GM18505 (cell line): ENCODE measurements around the gene LCN1.
"Not testable (repeated sequence)": the region's sequence is repeated elsewhere in the genome, so short reads cannot be mapped to it uniquely, and the experiment has no call there.

Experiments used
- ATAC-seq: cut with Tn5 transposase; IDR thresholded peaks from one replicate; pipeline ENCODE4 v1.9.1; 2021; ENCODE audit not compliant: unreplicated experiment
- POLR2A ChIP-seq: IDR thresholded peaks from 4 replicates; pipeline ENCODE4 v1.6.1; 2011; ENCODE audit warnings: borderline replicate concordance; ENCODE audit not compliant: insufficient read depth, insufficient read length; ENCODE audit errors: extremely low read depth

The LCN1 gene

DNA sequence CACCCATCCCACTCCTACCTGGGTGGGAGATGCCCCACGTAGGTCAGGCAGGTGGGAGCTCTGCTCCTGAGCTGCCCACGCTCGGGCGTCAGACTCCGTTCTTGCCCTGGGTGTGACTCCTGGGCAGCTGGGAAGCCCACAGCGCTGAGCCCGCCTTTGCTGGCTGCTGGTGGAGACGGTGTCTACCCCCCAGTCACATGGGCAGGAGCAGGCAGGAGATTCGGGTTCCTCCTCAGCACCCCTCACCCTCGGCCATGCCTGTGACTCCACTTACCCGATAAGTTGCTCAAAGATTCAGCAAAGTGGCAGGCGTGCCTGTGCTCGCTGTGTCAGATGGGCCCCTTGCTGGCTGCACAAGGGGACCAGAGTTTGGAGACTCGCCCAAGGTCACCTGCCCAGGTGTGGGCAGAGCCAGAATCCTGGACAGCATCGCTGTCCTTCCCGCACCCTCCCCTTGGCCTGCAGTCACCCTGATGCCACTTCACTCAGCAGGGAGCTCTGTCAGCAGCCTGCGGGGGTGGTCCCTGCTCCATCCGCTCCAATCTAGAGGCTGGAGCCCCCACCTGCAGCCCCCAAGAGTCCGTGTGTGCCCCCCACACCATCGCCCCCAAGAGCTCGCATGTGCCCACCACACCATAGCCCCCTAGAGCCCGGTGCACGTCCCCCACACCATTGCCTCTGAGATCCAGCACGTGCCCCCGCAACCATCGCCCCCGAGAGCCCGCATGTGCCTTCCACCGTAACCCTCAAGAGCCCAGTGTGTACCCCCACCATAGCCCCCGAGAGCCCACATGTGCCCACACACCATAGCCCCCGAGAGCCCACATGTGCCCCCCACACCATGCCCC is 4.2 kb downstream of the LCN1 start:
- no peak for ATAC-seq
- TF ChIP-seq POLR2A = no peak

DNA sequence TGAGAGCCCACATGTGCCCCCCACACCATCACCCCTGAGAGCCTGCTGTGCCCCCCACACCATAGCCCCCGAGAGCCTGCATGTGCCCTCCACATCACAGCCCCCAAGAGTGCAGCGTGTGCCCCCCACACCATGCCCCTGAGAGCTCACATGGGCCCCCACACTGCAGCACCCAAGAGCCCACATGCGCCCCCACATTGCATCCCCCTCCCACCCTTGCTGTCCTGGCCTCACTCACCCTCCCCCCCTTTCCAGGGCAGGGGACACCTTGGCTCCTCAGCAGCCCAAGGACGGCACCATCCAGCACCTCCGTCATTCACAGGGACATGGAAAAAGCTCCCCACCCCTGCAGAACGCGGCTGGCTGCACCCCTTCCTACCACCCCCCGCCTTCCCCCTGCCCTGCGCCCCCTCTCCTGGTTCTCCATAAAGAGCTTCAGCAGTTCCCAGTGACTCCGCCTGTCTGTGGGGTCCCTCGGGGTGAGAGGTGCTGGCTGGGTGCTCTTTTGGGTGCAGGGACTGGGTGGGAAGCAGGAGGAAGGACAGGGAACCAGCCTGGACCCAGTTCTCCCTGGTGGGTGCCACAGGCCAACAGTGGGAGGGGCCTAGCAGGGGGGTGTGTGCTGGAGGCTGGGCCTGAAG is 5.0 kb downstream of the LCN1 start:
- no peak for ATAC-seq
- no peak for TF ChIP-seq POLR2A

- TF ChIP-seq POLR2A = no peak
- no peak for ATAC-seq
These were observed 5.7 kb downstream of the LCN1 start for GRCh38 chr9:135526730-135527571.

DNA sequence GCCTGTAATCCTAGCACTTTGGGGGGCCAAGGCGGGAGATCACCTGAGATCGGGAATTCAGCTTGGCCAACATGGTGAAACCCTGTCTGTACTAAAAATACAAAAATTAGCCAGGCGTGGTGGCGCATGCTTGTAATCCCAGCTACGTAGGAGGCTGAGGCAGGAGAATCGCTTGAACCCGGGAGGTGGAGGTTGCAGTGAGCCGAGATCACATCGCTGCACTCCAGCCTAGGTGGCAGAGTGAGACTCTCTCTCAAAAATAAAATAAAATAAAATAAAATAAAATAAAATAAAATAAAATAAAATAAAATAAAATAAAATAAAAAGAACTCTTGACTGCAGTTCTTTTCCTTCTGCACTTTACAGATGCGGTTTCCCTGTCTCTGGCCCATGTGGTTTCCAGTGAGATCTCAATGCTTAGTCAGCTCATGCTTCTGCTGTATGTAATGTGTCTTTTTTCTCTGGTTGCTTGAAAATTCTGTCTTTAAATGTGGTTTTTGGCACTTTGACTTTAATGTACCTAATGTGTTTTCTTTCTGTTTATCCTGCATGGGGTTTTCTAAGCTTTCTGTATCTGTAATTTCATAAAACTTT is 7.7 kb downstream of the LCN1 start:
- not testable (repeated sequence) for ATAC-seq

DNA sequence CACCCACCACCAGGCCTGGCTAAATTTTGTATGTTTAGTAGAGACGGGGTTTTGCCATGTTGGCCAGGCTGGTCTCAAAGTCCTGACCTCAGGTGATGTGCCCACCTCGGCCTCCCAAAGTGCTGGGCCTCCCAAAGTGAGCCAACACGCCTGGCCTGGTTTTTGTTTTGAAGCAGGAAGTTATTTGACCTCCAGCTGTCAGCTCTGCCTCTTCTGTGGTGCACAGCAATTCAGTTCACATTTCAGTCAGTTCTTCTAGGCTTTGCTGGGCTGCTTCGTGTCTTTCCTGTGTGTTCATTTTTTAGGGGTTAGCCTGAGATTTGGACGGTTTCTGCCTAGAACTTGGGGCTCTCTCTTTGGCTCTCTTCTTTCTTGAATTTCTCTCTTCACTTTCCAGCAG is 8.9 kb downstream of the LCN1 start:
- TF ChIP-seq POLR2A = no peak
- no peak for ATAC-seq

DNA sequence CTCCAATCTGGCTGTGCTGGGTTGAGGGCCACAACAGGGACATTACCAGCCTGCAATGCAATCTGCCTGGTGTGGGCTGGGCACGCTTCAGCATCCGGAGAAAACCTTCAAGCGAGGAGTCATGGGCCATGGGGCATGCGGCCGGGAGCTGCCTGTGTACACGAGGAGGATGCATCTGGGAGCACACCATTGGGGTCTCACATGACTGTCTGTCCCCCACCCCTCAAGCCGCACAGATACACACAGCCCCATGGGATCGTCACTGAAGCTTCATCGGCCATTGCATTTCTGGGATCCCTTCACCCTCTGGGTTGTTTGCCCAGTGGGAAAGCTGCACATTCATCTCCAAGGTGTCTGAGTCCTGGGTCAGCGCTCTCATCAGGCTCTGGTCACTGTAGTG is 9.9 kb downstream of the LCN1 start:
- no peak for TF ChIP-seq POLR2A
- ATAC-seq = no peak

DNA sequence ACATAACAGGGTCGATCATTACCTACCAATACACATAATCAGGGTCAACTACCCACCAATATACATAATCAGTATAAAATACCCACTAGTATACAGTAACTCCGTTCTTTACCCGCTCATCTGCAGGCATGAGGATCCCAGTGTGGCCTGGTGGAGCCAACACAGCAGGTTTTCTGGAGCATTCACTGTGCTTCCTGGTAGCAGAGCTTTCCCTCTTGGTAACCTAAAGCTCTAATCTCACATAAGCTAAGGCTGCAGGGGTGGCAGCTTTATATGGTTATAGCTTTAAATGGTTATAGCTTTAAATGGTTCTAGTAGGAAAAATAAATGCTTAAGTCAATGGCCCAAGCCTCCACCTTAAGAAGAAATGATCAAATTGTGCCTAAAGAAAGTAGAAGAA is 11.9 kb downstream of the LCN1 start:
- no peak for TF ChIP-seq POLR2A
- no peak for ATAC-seq

- no peak for TF ChIP-seq POLR2A
- ATAC-seq = no peak
These were observed 12.4 kb downstream of the LCN1 start for GRCh38 chr9:135533674-135534073.

DNA sequence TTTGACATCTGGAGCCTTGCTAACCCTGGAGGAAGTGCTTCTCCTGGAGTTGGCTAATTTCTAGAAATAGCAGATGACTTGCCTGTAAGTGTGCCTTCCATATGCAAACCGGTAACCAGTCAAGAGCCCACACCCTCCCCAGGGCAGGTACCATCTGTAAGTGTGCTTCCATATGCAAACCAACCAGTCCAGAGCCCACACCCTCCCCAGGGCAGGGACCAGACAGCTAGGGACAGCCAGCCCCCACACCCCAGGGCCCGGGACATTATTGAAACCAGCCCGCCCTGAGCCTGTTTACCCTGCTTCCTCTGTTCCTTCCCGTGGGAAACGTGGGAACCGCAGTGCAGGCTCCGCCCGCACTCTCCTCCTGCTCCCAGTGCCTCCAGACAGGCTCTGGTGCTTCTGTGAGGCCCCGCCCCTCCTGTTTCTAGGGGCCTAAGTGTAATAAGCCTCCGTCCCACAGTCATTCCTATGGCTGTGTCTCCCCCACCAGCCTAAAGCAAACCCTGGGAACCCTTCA is 13.0 kb downstream of the LCN1 start:
- not testable (repeated sequence) for ATAC-seq

DNA sequence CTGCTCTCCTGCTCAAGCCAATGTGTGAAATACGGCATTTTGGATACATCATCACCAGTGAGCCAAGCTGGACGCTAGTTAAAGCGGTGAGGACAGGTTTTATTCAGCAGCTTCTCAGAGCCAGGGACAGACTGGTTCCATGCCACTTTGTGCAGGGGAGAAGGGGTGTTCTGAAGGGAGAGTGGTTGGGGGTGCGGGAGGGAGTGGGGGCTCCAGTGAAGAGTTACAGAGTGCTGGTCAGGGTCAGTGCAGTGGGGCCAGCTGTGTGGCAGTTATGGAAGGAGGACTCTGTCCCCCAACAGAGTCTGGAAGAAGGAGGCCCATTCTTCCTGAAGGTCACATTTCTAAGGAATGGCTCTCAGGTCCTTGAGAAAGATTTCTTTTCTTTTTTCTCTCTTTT is 13.6 kb downstream of the LCN1 start:
- not testable (repeated sequence) for ATAC-seq

- ATAC-seq = not testable (repeated sequence)
These were observed 14.4 kb downstream of the LCN1 start for GRCh38 chr9:135535631-135536030.

- no peak for TF ChIP-seq POLR2A
- no peak for ATAC-seq
These were observed 15.0 kb downstream of the LCN1 start for GRCh38 chr9:135536216-135536615.

DNA sequence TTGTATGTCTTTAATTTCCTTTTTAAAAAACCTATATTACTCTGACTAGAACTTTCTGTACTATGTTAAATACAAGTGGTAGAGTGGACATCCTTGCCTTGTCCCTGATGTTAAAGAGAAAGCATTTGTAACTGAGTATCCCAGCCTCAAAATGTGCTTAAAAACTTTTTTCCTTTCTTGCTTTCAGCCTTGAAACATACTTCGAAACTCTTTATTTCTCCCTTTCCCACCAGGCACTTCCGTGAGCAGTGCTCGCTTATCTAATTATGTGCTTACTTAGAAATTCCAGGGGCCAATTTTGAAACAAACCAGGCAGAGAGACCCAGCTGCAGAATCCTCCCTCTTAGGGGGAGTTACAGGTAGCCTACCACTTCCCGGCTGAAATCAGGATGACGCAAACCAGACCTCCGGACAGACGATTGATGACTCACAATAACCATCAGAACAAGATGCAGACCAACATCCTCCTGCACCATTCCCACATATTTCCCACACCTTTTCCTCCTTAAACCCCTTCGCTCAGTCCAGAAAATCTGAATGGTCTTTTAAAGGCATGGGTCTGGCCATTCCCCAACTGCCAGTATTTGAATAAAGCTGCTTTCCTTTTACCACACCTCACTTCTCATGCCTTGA is 22.1 kb downstream of the LCN1 start:
- ATAC-seq = not testable (repeated sequence)
